Measurements from ENCODE around the gene ABCC4.

ABCC4 gene

GRCh38 chr13:95235199-95235756 lies 66.0 kb downstream of the ABCC4 start:
- TF ChIP-seq, protein P1, sequence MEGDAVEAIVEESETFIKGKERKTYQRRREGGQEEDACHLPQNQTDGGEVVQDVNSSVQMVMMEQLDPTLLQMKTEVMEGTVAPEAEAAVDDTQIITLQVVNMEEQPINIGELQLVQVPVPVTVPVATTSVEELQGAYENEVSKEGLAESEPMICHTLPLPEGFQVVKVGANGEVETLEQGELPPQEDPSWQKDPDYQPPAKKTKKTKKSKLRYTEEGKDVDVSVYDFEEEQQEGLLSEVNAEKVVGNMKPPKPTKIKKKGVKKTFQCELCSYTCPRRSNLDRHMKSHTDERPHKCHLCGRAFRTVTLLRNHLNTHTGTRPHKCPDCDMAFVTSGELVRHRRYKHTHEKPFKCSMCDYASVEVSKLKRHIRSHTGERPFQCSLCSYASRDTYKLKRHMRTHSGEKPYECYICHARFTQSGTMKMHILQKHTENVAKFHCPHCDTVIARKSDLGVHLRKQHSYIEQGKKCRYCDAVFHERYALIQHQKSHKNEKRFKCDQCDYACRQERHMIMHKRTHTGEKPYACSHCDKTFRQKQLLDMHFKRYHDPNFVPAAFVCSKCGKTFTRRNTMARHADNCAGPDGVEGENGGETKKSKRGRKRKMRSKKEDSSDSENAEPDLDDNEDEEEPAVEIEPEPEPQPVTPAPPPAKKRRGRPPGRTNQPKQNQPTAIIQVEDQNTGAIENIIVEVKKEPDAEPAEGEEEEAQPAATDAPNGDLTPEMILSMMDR (IDR thresholded peaks at IDR 0.05; ENCODE audit: control insufficient read depth, insufficient read depth, low read depth, low read length, missing control alignments) = no peak
- no peak for DNase-seq (ENCODE audit: low read depth)
- H3K4me3 ChIP-seq (ENCODE audit: control insufficient read depth, low read depth, low read length) = no peak overlapping the region

GRCh38 chr13:95234242-95234641 lies 67.0 kb downstream of the ABCC4 start:
- no peak for DNase-seq (ENCODE audit: low read depth)
- H3K4me3 ChIP-seq (ENCODE audit: control insufficient read depth, low read depth, low read length) = no peak overlapping the region
- TF ChIP-seq, protein P1 (IDR thresholded peaks at IDR 0.05; ENCODE audit: control insufficient read depth, insufficient read depth, low read depth, low read length, missing control alignments) = no peak

GRCh38 chr13:95233026-95233635 lies 68.1 kb downstream of the ABCC4 start:
- no peak for DNase-seq (ENCODE audit: low read depth)
- TF ChIP-seq, protein P1 (IDR thresholded peaks at IDR 0.05; ENCODE audit: control insufficient read depth, insufficient read depth, low read depth, low read length, missing control alignments) = no peak
- no peak overlapping the region for H3K4me3 ChIP-seq (ENCODE audit: control insufficient read depth, low read depth, low read length)

- TF ChIP-seq, protein P1 (IDR thresholded peaks at IDR 0.05; ENCODE audit: control insufficient read depth, insufficient read depth, low read depth, low read length, missing control alignments) = no peak
- H3K4me3 ChIP-seq (ENCODE audit: control insufficient read depth, low read depth, low read length) = no peak overlapping the region
- no peak for DNase-seq (ENCODE audit: low read depth)
Observed at GRCh38 chr13:95231393-95231792, 69.9 kb downstream of the ABCC4 start.

- TF ChIP-seq, protein P1 (IDR thresholded peaks at IDR 0.05; ENCODE audit: control insufficient read depth, insufficient read depth, low read depth, low read length, missing control alignments) = no peak
- no peak overlapping the region for H3K4me3 ChIP-seq (ENCODE audit: control insufficient read depth, low read depth, low read length)
- DNase-seq (ENCODE audit: low read depth) = no peak
Observed at GRCh38 chr13:95229855-95230254, 71.4 kb downstream of the ABCC4 start.

DNA sequence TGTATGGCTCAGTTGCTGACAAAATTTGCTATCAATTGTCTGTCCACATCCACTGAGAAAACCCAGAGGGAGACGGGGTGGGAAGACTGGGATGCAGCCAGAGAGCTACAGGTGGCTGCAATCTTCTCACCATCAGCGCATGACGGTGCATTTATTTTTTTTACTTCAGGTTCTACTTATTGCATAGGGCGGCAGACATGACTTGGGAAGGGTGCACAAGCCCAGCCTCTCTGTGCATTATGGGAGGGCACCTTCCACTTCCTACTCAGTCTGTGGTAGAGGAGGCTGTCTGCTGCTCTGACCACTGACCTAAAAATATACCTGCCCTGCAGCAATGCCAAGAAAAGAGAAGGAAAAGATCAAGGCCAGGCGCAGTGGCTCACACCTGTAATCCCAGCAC lies 73.1 kb downstream of the ABCC4 start:
- H3K4me3 ChIP-seq (ENCODE audit: control insufficient read depth, low read depth, low read length) = no peak overlapping the region
- TF ChIP-seq, protein P1 (IDR thresholded peaks at IDR 0.05; ENCODE audit: control insufficient read depth, insufficient read depth, low read depth, low read length, missing control alignments) = no peak
- no peak for DNase-seq (ENCODE audit: low read depth)

Data from AG09309 (cell line).